ENCODE measurements around the gene TBC1D2B. TPM values are rescaled to one million over a fixed set of nuclear protein-coding genes. Genes with fewer than 3 reads are reported as not detected.

TBC1D2B gene
- total and polyA plus RNA-seq, 8 donors: 13.4 to 35.8 (median 22.6) TPM

DNA sequence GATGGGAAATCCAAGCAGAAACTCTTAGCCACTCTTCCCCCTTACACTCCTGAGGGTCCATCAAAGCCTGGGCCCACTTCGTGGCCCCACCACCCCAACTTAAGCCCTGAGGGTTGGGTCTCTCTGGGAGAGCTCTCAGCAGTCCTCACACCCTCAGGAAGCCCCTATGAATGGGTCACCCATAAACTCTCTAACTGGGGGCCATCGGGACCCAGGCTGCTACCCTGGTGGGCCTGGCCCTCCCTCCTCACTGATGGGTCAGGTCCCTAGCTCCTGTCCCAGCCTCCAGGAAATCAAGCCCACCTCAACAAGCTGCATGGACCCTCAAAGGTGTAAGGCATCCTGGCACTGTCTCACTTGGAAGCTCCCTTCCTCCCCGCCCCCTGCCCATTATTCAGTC, 34.3 kb upstream of the TBC1D2B start:
- intact Hi-C loops (cut with DNase I): loop anchor here in 2 of 3 donors (2.0 to 5.0 kb wide), 3 partner anchors 86 to 131 kb away; no protein-coding TSS in a partner anchor
- WGBS, 2 donors: 74 to 88% methylated on average over 3 of the region's 3 CpGs
- TF ChIP-seq, protein P1, sequence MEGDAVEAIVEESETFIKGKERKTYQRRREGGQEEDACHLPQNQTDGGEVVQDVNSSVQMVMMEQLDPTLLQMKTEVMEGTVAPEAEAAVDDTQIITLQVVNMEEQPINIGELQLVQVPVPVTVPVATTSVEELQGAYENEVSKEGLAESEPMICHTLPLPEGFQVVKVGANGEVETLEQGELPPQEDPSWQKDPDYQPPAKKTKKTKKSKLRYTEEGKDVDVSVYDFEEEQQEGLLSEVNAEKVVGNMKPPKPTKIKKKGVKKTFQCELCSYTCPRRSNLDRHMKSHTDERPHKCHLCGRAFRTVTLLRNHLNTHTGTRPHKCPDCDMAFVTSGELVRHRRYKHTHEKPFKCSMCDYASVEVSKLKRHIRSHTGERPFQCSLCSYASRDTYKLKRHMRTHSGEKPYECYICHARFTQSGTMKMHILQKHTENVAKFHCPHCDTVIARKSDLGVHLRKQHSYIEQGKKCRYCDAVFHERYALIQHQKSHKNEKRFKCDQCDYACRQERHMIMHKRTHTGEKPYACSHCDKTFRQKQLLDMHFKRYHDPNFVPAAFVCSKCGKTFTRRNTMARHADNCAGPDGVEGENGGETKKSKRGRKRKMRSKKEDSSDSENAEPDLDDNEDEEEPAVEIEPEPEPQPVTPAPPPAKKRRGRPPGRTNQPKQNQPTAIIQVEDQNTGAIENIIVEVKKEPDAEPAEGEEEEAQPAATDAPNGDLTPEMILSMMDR (IDR thresholded peaks at IDR 0.05): no peak
- Histone ChIP-seq H3K27me3 (no peaks in the 10 kb centered on the region), H3K9me3 (no peaks in the 10 kb centered on the region), H3K4me1 (no peaks in the 10 kb centered on the region), H3K27ac (no peak overlapping the region), H3K4me3 (no peak overlapping the region), H3K36me3 (no peaks in the 10 kb centered on the region)
- no peak for ATAC-seq
- FAIRE-seq: no peak
- DNase-seq: peak in 1 of 6 donors; percentile 21

DNA sequence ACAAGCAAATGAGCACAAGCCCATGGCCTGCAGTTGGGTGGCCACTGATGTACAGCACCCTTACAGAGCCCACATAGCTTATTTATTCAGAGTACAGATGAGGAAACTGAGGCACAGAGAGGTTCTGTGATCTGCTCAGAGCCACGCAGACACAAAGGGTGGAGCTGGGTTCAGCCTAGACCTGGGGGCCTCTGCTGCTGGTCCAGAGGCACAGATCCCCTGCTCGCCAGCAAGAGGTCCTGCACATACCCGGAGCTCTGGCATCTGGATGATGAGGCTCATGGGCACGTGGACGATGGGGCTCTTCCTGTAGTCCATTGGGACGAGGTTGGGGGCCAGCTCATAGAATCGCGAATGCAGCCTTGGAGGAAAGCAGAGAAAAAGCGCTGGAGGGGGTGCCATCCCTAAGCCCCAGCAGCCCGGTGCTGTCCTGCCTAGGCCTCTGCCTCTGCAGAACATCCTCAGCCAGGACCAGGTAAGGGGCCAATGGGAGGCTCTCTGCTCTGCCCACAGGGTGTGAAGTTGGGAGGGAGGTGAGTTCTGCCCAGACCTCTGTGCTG, 33.5 kb upstream of the TBC1D2B start:
- no peaks in the 10 kb centered on the region for H3K9me3 ChIP-seq
- WGBS, 2 donors: 80 to 86% methylated on average over 10 of the region's 10 CpGs
- H3K4me3 ChIP-seq: no peak overlapping the region
- TF ChIP-seq, protein P1 (IDR thresholded peaks at IDR 0.05): no peak
- no peaks in the 10 kb centered on the region for H3K27me3 ChIP-seq
- FAIRE-seq (no peak), ATAC-seq (no peak), DNase-seq (peak in 1 of 6 donors; percentile 41)
- H3K36me3 ChIP-seq: no peaks in the 10 kb centered on the region
- intact Hi-C loops (cut with DNase I): loop anchor here in 2 of 3 donors (2.0 to 5.0 kb wide), 3 partner anchors 86 to 132 kb away; no protein-coding TSS in a partner anchor
- H3K4me1 ChIP-seq: no peaks in the 10 kb centered on the region
- no peak overlapping the region for H3K27ac ChIP-seq

DNA sequence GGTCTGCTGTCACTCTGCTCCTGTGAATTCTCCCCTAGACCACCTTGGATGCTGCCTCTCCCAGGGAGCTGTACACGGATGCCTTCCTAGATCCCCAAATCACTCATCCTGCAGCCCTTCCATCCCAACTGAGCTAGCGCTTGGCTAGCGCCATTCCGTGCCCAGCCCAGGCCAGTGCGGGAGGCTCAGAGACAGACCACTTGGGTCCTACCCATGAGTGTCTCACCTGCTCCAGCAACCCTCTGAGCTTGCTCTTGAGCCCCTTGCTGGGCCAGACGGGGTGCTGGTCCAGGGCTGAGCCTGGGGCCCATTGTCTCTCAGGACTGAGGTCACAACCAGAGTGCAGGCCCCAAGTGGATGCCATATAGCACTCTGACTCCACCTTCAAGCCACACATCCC, 32.6 kb upstream of the TBC1D2B start:
- no peak overlapping the region for H3K4me3 ChIP-seq
- no peaks in the 10 kb centered on the region for H3K4me1 ChIP-seq
- no peak for FAIRE-seq
- TF ChIP-seq, protein P1 (IDR thresholded peaks at IDR 0.05): no peak
- H3K9me3 ChIP-seq: no peaks in the 10 kb centered on the region
- ATAC-seq: no peak
- WGBS, 2 donors: 86 to 93% methylated on average over 6 of the region's 6 CpGs
- H3K27me3 ChIP-seq: no peaks in the 10 kb centered on the region
- peak in 1 of 6 donors; percentile 36 for DNase-seq
- no peaks in the 10 kb centered on the region for H3K36me3 ChIP-seq
- intact Hi-C loops (cut with DNase I): loop anchor here in 2 of 3 donors (2.0 to 5.0 kb wide), 3 partner anchors 87 to 133 kb away; no protein-coding TSS in a partner anchor
- no peak overlapping the region for H3K27ac ChIP-seq

DNA sequence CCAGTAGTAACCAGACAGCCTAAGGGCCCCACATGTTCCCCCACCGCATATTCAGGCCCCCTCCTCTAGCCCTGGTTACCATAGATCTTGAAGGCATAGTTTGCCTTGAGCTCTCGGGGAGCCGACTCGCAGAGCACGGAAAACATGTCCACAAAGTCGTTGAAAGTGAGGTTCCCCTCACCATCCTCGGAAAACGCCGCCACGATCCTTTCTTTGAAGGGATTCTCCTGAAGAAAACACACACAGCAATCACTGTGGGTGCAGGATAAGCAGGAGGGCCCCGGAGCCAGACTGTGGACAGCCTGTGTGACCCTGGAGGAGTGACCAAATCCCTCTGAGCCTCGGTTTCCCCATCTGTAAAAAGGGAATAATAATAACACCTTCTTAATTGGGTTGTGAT, 31.6 kb upstream of the TBC1D2B start:
- FAIRE-seq (no peak), ATAC-seq (no peak), DNase-seq (no peak)
- intact Hi-C loops (cut with DNase I): loop anchor here (2.0 to 10.0 kb wide), 4 partner anchors 110 to 146 kb away; no protein-coding TSS in a partner anchor
- Histone ChIP-seq H3K4me3 (no peak overlapping the region), H3K27ac (no peak overlapping the region), H3K27me3 (no peaks in the 10 kb centered on the region), H3K36me3 (no peaks in the 10 kb centered on the region), H3K4me1 (no peaks in the 10 kb centered on the region), H3K9me3 (no peaks in the 10 kb centered on the region)
- TF ChIP-seq, protein P1 (IDR thresholded peaks at IDR 0.05): no peak
- 79 to 88% methylated on average over 12 of the region's 12 CpGs for WGBS, 2 donors
